Brain microvascular endothelial cell (primary cell): Measurements from ENCODE around the gene GAPVD1.

Experiments
- DNase-seq: peaks from one replicate; pipeline ENCODE4 v3.0.0-alpha.2; 2020
- H3K27ac ChIP-seq: fragments of 250-450 bp; sonication (Bioruptor Pico); 2 replicates; pipeline ENCODE4 v1.5.1; 2020; ENCODE audit warnings: mild to moderate bottlenecking, moderate library complexity
- H3K27me3 ChIP-seq: fragments of 250-450 bp; sonication (Bioruptor Pico); replicated peaks from 2 replicates; pipeline ENCODE4 v1.5.1; 2020; ENCODE audit warnings: mild to moderate bottlenecking
- H3K36me3 ChIP-seq: fragments of 250-450 bp; sonication (Bioruptor Pico); replicated peaks from 2 replicates; pipeline ENCODE4 v1.5.1; 2020; ENCODE audit warnings: mild to moderate bottlenecking
- H3K4me3 ChIP-seq: 2 replicates; pipeline ENCODE4 v1.5.1; 2011; ENCODE audit warnings: low read depth, mild to moderate bottlenecking, control low read depth, low read length, moderate library complexity
- CTCF ChIP-seq: IDR thresholded peaks from 2 replicates; pipeline ENCODE4 v1.5.1; 2011; ENCODE audit warnings: low read depth, mild to moderate bottlenecking, moderate library complexity, low read length, control low read depth, inconsistent platforms; ENCODE audit errors: missing control alignments
- in situ Hi-C: cut with HindIII; loops from 2 replicates; pipeline ENCODE4 v1.10.0; 2017; ENCODE audit warnings: low sequenced_read_pairs, low pct_ligation_motif_present

Gene GAPVD1

GRCh38 chr9:125317704-125318103, 56.1 kb downstream of the GAPVD1 start:
- peaks cover 47% of the 10 kb centered on the region for H3K36me3 ChIP-seq
- H3K27me3 ChIP-seq = no peaks in the 10 kb centered on the region
- DNase-seq = no peak
- in situ Hi-C loops = no loop called here
- H3K27ac ChIP-seq = no peak overlapping the region
- TF ChIP-seq CTCF = no peak
- H3K4me3 ChIP-seq = no peak overlapping the region

GRCh38 chr9:125321496-125321895, 59.9 kb downstream of the GAPVD1 start:
- DNase-seq = no peak
- H3K4me3 ChIP-seq = no peak overlapping the region
- no peak overlapping the region for H3K27ac ChIP-seq
- peaks cover 30% of the 10 kb centered on the region for H3K36me3 ChIP-seq
- TF ChIP-seq CTCF = no peak
- no peaks in the 10 kb centered on the region for H3K27me3 ChIP-seq
- in situ Hi-C loops = no loop called here

DNA sequence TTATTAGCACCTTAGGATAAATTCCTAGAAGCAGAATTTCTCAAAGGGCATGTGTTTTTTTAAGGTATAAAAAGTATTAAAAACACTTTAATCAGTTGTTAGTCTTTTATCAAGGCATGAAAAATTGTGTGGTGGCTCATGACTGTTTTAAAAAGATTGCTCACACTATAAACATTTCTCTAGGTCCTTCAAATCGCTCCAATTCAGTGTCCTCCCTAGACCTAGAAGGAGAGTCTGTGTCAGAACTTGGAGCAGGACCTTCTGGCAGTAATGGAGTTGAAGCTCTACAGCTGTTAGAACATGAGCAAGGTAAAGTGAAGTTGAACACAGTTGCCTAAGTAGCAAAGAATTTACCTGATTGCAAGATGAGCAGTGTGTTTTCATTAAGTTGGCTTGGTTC, 62.0 kb downstream of the GAPVD1 start:
- H3K27me3 ChIP-seq = no peaks in the 10 kb centered on the region
- in situ Hi-C loops = no loop called here
- peaks cover 31% of the 10 kb centered on the region for H3K36me3 ChIP-seq
- DNase-seq = no peak
- H3K4me3 ChIP-seq = no peak overlapping the region
- TF ChIP-seq CTCF = no peak
- H3K27ac ChIP-seq = no peak overlapping the region

- Histone ChIP-seq H3K4me3 (no peak overlapping the region), H3K27ac (no peak overlapping the region), H3K27me3 (no peaks in the 10 kb centered on the region), H3K36me3 (peaks cover 34% of the 10 kb centered on the region)
- no peak for TF ChIP-seq CTCF
- in situ Hi-C loops = no loop called here
- DNase-seq = peak; percentile 12
Observed at GRCh38 chr9:125325826-125326225, 64.2 kb downstream of the GAPVD1 start.

GRCh38 chr9:125329978-125330377, 68.4 kb downstream of the GAPVD1 start:
- H3K4me3 ChIP-seq = no peak overlapping the region
- H3K27ac ChIP-seq = no peak overlapping the region
- peaks cover 37% of the 10 kb centered on the region for H3K36me3 ChIP-seq
- no peak for DNase-seq
- no peaks in the 10 kb centered on the region for H3K27me3 ChIP-seq
- no peak for TF ChIP-seq CTCF
- in situ Hi-C loops = no loop called here

DNA sequence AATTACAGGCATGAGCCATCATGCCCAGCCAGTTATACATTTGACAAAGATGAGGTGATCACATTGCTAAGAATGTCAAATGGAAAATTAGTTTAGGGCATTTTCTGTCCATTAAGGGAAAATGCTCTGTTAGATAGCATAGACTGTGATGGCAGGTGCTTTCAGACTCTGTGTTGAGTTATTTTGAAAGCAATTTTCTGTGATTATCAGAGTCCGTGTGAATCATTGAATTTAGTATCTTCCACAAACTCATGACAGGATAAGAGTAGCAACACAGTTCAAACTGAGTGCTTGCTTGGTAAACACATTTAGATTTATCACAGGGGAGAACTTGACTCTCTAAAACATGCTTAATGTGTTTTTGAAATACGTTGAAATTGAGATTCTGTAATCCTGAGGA, 69.0 kb downstream of the GAPVD1 start:
- TF ChIP-seq CTCF = no peak
- no peaks in the 10 kb centered on the region for H3K27me3 ChIP-seq
- no peak overlapping the region for H3K4me3 ChIP-seq
- peaks cover 39% of the 10 kb centered on the region for H3K36me3 ChIP-seq
- H3K27ac ChIP-seq = no peak overlapping the region
- no peak for DNase-seq
- in situ Hi-C loops = no loop called here
